Measurements from ENCODE around the gene LAMC1.

LAMC1 gene

DNA sequence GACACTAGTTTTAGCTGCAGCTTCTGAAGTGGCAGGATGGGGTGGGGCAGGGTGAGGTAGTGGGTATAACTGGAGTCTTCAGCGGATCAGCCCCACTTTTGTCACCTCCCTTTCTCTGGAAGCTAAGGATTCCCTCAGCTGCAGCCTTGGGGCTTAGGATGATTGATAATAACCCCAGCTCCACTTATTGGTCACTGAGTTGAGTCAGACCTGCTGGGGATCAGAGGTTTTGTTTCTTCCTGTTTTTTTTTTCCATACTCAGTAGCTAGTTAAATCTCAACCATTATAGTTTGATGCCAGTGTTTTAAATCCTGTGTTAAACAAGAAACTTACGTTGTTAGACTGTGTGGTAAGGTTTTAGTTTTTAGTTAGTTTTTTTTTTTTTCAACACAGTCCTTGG is 57.2 kb downstream of the LAMC1 start:
- DNase-seq (ENCODE audit: low read depth in 2 of 2): no peak

GRCh38 chr1:183081402-183082120 is 58.3 kb downstream of the LAMC1 start:
- no peak for DNase-seq (ENCODE audit: low read depth in 2 of 2)

- no peak for DNase-seq (ENCODE audit: low read depth in 2 of 2)
Observed at GRCh38 chr1:183082650-183083049, 59.4 kb downstream of the LAMC1 start.

- DNase-seq (ENCODE audit: low read depth in 2 of 2): no peak
Observed at GRCh38 chr1:183087001-183087400, 63.8 kb downstream of the LAMC1 start.

DNA sequence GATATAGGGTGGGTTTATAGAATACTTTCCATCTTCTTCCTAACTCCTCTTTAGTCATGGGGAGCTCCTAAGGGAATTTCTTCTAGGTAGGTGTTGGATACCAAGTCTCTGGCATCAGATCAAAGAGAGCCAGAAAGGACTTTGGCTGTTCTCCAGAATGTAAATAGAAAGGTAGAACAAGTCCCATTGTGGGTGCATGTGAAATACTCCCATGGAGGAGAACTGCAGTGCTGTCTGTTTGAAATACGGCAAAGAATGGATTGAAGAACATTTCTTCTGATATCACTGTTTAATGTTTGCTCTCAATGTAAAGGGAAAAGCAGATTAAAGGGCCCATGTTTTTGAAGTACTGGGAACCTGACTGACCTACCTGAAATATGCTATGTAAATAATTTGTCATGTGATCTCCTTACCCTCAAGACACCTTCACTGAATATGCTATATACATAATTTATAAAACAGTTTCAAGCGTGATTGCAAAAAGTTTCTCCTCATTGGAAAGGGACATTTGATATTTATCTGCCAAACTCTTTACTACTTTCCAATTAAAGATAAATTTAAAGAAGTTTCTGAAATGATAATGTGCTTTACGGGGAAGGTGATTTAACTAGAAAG is 65.9 kb downstream of the LAMC1 start:
- DNase-seq (ENCODE audit: low read depth in 2 of 2): no peak

GRCh38 chr1:183090391-183091006 is 67.3 kb downstream of the LAMC1 start:
- DNase-seq (ENCODE audit: low read depth in 2 of 2): no peak

DNA sequence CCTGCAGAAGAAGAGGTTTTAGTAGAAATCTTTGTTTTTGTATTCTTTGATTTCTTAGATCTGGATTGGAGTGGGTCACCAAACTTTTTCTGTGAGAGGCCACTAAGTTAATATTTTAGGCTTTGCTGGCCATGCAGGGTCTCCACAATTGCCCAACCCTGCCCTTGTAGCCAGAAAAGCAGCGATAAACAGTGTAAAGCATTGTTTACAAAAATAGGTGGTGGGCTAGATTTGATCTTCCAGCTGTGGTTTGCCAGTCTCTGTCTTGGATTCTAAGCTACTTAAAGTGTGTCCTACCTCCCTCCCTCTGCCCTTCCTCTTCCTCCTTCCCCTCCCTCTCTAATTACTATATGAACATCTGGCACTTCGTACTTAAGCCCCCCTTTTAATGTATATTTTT is 68.0 kb downstream of the LAMC1 start:
- DNase-seq (ENCODE audit: low read depth in 2 of 2): no peak

DNA sequence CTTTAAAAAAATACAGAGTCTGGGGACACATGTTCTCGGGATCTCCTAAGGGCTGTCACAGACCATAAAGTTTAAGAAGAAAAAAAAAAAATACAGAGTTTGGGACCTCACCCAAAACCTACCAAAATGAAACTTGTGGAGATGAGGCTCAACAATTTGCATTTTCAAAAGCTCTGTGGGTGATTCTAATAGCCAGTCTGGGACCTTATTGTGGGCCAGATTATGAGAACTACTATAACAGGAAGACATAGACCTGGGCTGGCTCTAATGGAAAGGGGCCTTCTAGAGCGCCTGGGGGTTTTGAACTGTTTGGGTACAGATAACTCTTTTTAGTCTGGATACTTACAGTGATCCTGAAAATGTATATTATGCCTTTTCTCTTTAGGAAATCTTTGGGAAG is 69.1 kb downstream of the LAMC1 start:
- DNase-seq (ENCODE audit: low read depth in 2 of 2): no peak

DNA sequence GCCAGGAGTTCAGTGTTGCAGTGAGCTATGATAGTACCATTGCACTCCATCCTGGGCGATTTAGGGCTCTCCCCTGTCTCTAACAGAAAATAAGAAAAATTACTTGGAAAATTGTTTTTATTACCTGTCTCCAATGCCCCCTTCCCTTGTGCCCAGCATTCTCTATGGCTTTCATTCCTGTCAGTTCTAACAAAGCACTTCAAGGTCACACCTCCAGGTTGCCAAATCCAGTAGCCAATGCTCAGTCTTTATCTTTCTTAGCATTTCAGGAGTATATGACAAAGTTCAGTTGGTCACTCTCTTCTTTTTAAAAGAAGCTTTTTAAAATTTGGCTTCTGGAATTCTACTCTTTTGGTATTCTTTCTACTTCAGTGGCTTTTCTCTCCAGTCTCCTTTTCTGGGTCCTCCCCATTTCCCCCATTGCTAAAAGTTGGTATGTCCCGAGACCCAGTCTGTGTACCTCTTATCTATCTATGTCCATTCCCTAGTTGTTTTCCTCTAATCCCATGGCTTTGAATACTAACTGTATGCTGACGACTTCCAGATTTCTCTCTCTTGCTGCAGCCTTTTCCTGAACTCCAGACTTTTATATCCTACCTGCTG is 69.9 kb downstream of the LAMC1 start:
- no peak for DNase-seq (ENCODE audit: low read depth in 2 of 2)

DNA sequence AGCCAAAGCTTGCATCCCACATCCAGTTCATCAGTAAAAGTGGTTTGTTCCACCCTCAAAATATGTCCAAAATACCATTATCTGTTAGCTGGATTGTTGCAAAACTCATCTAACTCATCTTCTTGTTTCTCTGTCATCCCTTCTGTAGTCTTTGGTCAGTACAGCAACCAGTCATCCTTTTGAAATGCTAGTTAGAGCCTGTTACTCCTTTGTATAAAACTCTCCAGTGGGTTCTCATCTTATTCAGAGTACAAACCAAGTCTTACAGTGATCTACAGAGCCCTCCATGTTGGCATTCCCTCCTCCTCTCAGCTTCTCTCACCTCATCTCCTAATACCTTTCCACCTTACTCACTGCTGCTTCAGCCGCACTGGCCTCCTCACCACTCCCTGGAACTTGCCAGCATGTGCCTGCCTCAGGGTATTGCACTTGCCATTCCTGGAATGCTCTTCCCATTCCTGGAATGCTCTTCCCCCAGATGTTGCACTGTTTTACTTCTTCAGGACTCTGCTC is 70.6 kb downstream of the LAMC1 start:
- DNase-seq (ENCODE audit: low read depth in 2 of 2): peak; percentile 62 to 67

DNA sequence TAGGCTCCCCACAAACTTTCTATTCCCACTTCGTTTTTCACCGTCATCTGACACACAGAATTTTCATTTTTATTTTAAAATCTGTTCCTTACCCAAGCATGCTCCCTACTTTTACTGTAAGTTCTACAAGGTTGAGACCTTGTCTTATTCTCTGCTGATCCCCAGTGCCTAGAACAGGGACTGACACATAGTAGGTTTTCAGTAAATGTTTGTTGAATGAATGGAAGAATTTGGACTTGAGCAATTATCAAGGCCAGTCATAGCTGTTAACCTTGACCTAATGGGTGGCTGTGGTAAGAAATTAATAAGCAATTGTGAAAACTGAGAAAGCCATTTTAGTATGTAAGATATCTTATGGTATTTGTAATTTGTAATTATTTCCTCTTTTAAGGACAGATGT is 71.1 kb downstream of the LAMC1 start:
- DNase-seq (ENCODE audit: low read depth in 2 of 2): no peak

GRCh38 chr1:183096351-183096750 is 73.1 kb downstream of the LAMC1 start:
- DNase-seq (ENCODE audit: low read depth in 2 of 2): no peak

GRCh38 chr1:183096894-183097293 is 73.7 kb downstream of the LAMC1 start:
- DNase-seq (ENCODE audit: low read depth in 2 of 2): peak in 1 of 2 experiments; percentile 56

GRCh38 chr1:183097438-183098051 is 74.3 kb downstream of the LAMC1 start:
- peak; percentile 67 to 69 for DNase-seq (ENCODE audit: low read depth in 2 of 2)

GRCh38 chr1:183098317-183098716 is 75.1 kb downstream of the LAMC1 start:
- no peak for DNase-seq (ENCODE audit: low read depth in 2 of 2)

- no peak for DNase-seq (ENCODE audit: low read depth in 2 of 2)
Observed at GRCh38 chr1:183100361-183100974, 77.2 kb downstream of the LAMC1 start.

DNA sequence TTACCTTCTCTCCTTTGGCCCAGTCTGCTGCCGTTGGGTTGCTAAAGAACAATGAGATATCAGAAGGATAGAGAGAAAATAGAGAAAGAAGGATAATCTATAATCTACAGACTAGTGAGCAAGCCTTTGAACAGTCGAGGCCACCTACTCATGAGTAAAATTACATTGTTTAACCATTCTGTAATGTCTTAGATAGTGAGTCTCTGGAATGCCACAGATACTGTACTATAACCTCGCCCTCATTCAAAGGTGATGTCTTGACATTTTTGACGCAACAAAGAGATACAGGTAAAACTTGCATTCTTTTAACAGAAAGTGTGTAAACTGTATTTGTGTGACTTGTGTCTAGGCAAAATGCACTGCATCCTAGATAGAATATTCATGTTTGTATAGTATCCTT is 77.9 kb downstream of the LAMC1 start:
- no peak for DNase-seq (ENCODE audit: low read depth in 2 of 2)

GRCh38 chr1:183101841-183102276 is 78.6 kb downstream of the LAMC1 start:
- DNase-seq (ENCODE audit: low read depth in 2 of 2): no peak

DNA sequence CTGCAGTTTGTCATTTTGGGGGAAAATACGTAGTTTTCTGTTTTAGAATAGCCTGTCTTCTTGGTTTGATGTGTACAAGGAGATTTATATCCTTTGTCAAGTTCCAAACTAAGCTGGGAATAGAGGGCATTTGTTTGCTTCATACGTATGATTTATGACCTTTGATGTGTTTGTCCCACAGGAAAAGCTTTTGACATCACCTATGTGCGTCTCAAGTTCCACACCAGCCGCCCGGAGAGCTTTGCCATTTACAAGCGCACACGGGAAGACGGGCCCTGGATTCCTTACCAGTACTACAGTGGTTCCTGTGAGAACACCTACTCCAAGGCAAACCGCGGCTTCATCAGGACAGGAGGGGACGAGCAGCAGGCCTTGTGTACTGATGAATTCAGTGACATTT is 79.9 kb downstream of the LAMC1 start:
- no peak for DNase-seq (ENCODE audit: low read depth in 2 of 2)

- DNase-seq (ENCODE audit: low read depth in 2 of 2): no peak
Observed at GRCh38 chr1:183103577-183103976, 80.4 kb downstream of the LAMC1 start.

DNA sequence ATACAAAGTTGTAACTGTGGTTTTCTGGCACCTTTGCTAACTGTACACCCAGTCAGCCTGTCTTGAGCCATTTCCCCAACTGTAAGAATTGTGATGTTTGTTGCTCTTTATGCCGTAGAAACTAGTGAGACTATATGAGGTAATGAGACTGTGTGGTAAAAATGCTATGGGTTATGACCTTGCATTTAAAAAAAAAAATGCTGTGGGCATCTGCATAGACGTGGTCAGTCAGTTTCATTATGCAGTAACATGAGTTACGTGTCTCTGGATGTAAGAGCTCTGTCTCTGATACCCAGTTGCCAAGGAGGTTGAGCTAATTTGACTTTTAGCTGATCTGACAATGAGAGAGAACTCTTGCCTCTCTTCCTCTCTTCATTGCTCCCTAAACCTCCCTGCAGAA is 82.2 kb downstream of the LAMC1 start:
- DNase-seq (ENCODE audit: low read depth in 2 of 2): no peak

DNA sequence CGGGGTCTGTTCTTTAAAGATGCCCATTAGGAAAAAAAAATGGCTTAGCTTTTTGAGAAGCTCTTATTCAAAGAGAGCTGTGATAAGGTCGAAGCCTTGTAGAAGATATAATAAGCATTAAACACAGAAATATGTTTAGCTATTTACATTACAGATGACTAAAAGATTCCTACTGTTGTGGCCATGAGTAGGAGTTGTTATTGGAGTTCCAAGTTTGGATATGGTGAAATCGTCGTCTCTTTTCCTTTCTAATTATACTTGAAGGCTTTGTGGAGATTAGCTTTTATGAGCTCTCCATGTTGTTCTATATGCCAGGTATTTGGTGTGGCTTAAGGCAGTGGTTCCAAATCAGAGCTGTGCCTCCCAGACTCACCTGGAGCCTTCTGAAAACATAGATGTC is 82.9 kb downstream of the LAMC1 start:
- no peak for DNase-seq (ENCODE audit: low read depth in 2 of 2)

Data from fibroblast of skin of left biceps (primary cell).